ENCODE measurements around the gene GARIN1A.

DNA sequence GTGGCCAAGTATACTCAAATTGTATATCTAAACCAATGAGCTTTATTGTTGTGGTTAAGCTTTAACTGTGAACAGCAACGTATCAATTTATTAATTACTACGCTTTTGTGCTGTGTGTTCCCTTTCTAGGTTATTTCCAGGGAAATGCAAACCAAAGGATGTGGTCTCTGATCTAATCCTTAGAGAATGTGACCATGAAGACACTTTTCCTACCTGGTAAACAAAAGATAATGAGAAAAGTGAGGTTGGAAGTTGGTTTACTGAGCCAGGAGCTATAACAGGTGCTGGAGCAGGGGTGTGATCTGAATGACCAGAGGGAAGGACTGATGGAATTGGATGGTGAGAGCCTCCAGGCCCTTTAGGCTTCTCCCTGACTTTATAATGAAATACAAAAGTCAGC lies 41.7 kb downstream of the GARIN1A start:
- TF ChIP-seq, protein P1, sequence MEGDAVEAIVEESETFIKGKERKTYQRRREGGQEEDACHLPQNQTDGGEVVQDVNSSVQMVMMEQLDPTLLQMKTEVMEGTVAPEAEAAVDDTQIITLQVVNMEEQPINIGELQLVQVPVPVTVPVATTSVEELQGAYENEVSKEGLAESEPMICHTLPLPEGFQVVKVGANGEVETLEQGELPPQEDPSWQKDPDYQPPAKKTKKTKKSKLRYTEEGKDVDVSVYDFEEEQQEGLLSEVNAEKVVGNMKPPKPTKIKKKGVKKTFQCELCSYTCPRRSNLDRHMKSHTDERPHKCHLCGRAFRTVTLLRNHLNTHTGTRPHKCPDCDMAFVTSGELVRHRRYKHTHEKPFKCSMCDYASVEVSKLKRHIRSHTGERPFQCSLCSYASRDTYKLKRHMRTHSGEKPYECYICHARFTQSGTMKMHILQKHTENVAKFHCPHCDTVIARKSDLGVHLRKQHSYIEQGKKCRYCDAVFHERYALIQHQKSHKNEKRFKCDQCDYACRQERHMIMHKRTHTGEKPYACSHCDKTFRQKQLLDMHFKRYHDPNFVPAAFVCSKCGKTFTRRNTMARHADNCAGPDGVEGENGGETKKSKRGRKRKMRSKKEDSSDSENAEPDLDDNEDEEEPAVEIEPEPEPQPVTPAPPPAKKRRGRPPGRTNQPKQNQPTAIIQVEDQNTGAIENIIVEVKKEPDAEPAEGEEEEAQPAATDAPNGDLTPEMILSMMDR (IDR thresholded peaks at IDR 0.05; ENCODE audit: insufficient read depth, low read length), result no peak
- TF ChIP-seq GABPA (IDR thresholded peaks at IDR 0.05; ENCODE audit: low read depth) (no peak), POLR2AphosphoS5 (IDR thresholded peaks at IDR 0.05; ENCODE audit: low read depth) (no peak), SPI1 (IDR thresholded peaks at IDR 0.05; ENCODE audit: borderline replicate concordance, low read depth) (no peak)
- TF ChIP-seq, protein P2, sequence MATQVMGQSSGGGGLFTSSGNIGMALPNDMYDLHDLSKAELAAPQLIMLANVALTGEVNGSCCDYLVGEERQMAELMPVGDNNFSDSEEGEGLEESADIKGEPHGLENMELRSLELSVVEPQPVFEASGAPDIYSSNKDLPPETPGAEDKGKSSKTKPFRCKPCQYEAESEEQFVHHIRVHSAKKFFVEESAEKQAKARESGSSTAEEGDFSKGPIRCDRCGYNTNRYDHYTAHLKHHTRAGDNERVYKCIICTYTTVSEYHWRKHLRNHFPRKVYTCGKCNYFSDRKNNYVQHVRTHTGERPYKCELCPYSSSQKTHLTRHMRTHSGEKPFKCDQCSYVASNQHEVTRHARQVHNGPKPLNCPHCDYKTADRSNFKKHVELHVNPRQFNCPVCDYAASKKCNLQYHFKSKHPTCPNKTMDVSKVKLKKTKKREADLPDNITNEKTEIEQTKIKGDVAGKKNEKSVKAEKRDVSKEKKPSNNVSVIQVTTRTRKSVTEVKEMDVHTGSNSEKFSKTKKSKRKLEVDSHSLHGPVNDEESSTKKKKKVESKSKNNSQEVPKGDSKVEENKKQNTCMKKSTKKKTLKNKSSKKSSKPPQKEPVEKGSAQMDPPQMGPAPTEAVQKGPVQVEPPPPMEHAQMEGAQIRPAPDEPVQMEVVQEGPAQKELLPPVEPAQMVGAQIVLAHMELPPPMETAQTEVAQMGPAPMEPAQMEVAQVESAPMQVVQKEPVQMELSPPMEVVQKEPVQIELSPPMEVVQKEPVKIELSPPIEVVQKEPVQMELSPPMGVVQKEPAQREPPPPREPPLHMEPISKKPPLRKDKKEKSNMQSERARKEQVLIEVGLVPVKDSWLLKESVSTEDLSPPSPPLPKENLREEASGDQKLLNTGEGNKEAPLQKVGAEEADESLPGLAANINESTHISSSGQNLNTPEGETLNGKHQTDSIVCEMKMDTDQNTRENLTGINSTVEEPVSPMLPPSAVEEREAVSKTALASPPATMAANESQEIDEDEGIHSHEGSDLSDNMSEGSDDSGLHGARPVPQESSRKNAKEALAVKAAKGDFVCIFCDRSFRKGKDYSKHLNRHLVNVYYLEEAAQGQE (IDR thresholded peaks at IDR 0.05; ENCODE audit: insufficient replicate concordance, low read depth), result no peak
